Activated T-helper 1 cell treated with anti-CD3 and anti-CD28 coated beads, Interleukin-12 subunit alpha, Interleukin-12 subunit beta, Interleukin-2, Interleukin-4 antibody, amounts not matched to agents 30 ng/mL and 10 ng/mL and 1 ng/mL, durations not matched to agents 14 hours and 24 hours and 36 hours (primary cell): ENCODE measurements around the gene ATP6V1G2. TPM values are rescaled to one million over a fixed set of nuclear protein-coding genes. Genes with fewer than 3 reads are reported as not detected.

ENCODE experiments used
- DNase-seq: peaks from one replicate; pipeline ENCODE4 v3.0.0; 2021; ENCODE audit warnings: low spot score
- H3K27ac Mint-ChIP-seq: one replicate; pipeline ENCODE4 v1.8.0; 2021; ENCODE audit warnings: mild to moderate bottlenecking, mixed read lengths
- H3K27me3 Mint-ChIP-seq: one replicate; pipeline ENCODE4 v1.8.0; 2022; ENCODE audit warnings: mild to moderate bottlenecking, moderate library complexity, mixed read lengths; ENCODE audit not compliant: insufficient read depth
- H3K36me3 Mint-ChIP-seq: one replicate; pipeline ENCODE4 v1.8.0; 2021; ENCODE audit warnings: low read depth, mixed read lengths
- H3K4me1 Mint-ChIP-seq: one replicate; pipeline ENCODE4 v1.8.0; 2021; ENCODE audit warnings: low read depth, mixed read lengths
- H3K4me3 Mint-ChIP-seq: one replicate; pipeline ENCODE4 v1.8.0; 2021; ENCODE audit warnings: mild to moderate bottlenecking, moderate library complexity, mixed read lengths
- H3K9me3 Mint-ChIP-seq: one replicate; pipeline ENCODE4 v1.8.0; 2021; ENCODE audit warnings: mixed read lengths
- intact Hi-C: fragments of 100-400 bp; cut with micrococcal nuclease; formaldehyde crosslinking; loops from one replicate; pipeline ENCODE4 v1.15.1; 2024
- total RNA-seq: library from RNA; stranded (reverse); gene quantifications from 2 replicates; pipeline ENCODE4 v1.2.3, GENCODE V29; 2022

The ATP6V1G2 gene
- total RNA-seq, 1 donor from 2014 or later: 1.4 TPM

GRCh38 chr6:31572041-31572911, 25.9 kb upstream of the ATP6V1G2 start, which contains the start of gene LTA:
Gene LTA, plus strand, starts transcription at chr6:31572289. Its CDS starts 454 bp downstream, at chr6:31572743.
- peak within 1 kb of the TSS; percentile 81 for H3K27ac Mint-ChIP-seq
- peak within 1 kb of the TSS; percentile 92 for H3K4me3 Mint-ChIP-seq
- peaks cover 85% of the 10 kb centered on the region for H3K4me1 Mint-ChIP-seq
- H3K36me3 Mint-ChIP-seq: peaks cover 39% of the 10 kb centered on the region
- peaks cover 5% of the 10 kb centered on the region for H3K27me3 Mint-ChIP-seq
- peak; percentile 71 for DNase-seq
- H3K9me3 Mint-ChIP-seq: no peaks in the 10 kb centered on the region
- intact Hi-C loops: loop anchor here (1.0 to 5.0 kb wide), 3 partner anchors 9 to 1280 kb away; partner anchors contain the start of genes CLIC1, PSMB9 and TAP1

- Mint-ChIP-seq H3K4me1 (peaks cover 87% of the 10 kb centered on the region), H3K9me3 (no peaks in the 10 kb centered on the region), H3K27me3 (peaks cover 9% of the 10 kb centered on the region), H3K4me3 (no peak overlapping the region), H3K36me3 (peaks cover 26% of the 10 kb centered on the region), H3K27ac (no peak overlapping the region)
- no peak for DNase-seq
- intact Hi-C loops: loop anchor here (2.0 to 5.0 kb wide), 3 partner anchors 15 to 1282 kb away; partner anchors contain the start of genes CLIC1, PSMB9 and TAP1
Measured at GRCh38 chr6:31569861-31570536, 23.6 kb upstream of the ATP6V1G2 start.

GRCh38 chr6:31568537-31568961, 22.1 kb upstream of the ATP6V1G2 start:
- peaks cover 26% of the 10 kb centered on the region for H3K36me3 Mint-ChIP-seq
- peak overlapping the region; percentile 63 for H3K27ac Mint-ChIP-seq
- peaks cover 11% of the 10 kb centered on the region for H3K27me3 Mint-ChIP-seq
- no peaks in the 10 kb centered on the region for H3K9me3 Mint-ChIP-seq
- peak overlapping the region; percentile 72 for H3K4me3 Mint-ChIP-seq
- DNase-seq: peak; percentile 79
- intact Hi-C loops: loop anchor here (1.0 to 2.0 kb wide), 3 partner anchors 8 to 16 kb away; no protein-coding TSS in a partner anchor
- H3K4me1 Mint-ChIP-seq: peaks cover 82% of the 10 kb centered on the region

- H3K9me3 Mint-ChIP-seq: no peaks in the 10 kb centered on the region
- peaks cover 11% of the 10 kb centered on the region for H3K27me3 Mint-ChIP-seq
- H3K36me3 Mint-ChIP-seq: peaks cover 21% of the 10 kb centered on the region
- peak overlapping the region; percentile 63 for H3K27ac Mint-ChIP-seq
- intact Hi-C loops: loop anchor here (1.0 to 2.0 kb wide), 3 partner anchors 7 to 17 kb away; no protein-coding TSS in a partner anchor
- no peak for DNase-seq
- peaks cover 80% of the 10 kb centered on the region for H3K4me1 Mint-ChIP-seq
- peak overlapping the region; percentile 72 for H3K4me3 Mint-ChIP-seq
Measured at GRCh38 chr6:31567531-31568370, 21.3 kb upstream of the ATP6V1G2 start.

- Mint-ChIP-seq H3K4me3 (peak overlapping the region; percentile 69), H3K4me1 (peaks cover 77% of the 10 kb centered on the region), H3K9me3 (no peaks in the 10 kb centered on the region), H3K27me3 (peaks cover 8% of the 10 kb centered on the region), H3K27ac (peak overlapping the region; percentile 95), H3K36me3 (peaks cover 52% of the 10 kb centered on the region)
- no peak for DNase-seq
- intact Hi-C loops: loop anchor here (1.0 kb wide), 1 partner anchor 8 kb away; no protein-coding TSS in a partner anchor
Measured at GRCh38 chr6:31560697-31561058, 14.3 kb upstream of the ATP6V1G2 start.

GRCh38 chr6:31559958-31560696, 13.7 kb upstream of the ATP6V1G2 start:
- Mint-ChIP-seq H3K9me3 (no peaks in the 10 kb centered on the region), H3K27ac (peak overlapping the region; percentile 95), H3K4me1 (peaks cover 72% of the 10 kb centered on the region), H3K36me3 (peaks cover 46% of the 10 kb centered on the region), H3K27me3 (peaks cover 5% of the 10 kb centered on the region), H3K4me3 (peak overlapping the region; percentile 69)
- intact Hi-C loops: loop anchor here (1.0 kb wide), 2 partner anchors 8 to 15 kb away; partner anchors contain the start of gene TNF
- peak; percentile 41 for DNase-seq

GRCh38 chr6:31559606-31559957, 13.2 kb upstream of the ATP6V1G2 start:
- Mint-ChIP-seq H3K27me3 (peaks cover 2% of the 10 kb centered on the region), H3K4me1 (peaks cover 70% of the 10 kb centered on the region), H3K9me3 (no peaks in the 10 kb centered on the region), H3K36me3 (peaks cover 44% of the 10 kb centered on the region), H3K4me3 (peak overlapping the region; percentile 69), H3K27ac (peak overlapping the region; percentile 95)
- DNase-seq: no peak
- intact Hi-C loops: loop anchor here (1.0 kb wide), 1 partner anchor 16 kb away; the partner anchor contains the start of gene TNF

- H3K4me3 Mint-ChIP-seq: peak overlapping the region; percentile 69
- DNase-seq: peak; percentile 62
- H3K36me3 Mint-ChIP-seq: peaks cover 43% of the 10 kb centered on the region
Measured at GRCh38 chr6:31558631-31559500, 12.5 kb upstream of the ATP6V1G2 start.

GRCh38 chr6:31558318-31558625, 11.9 kb upstream of the ATP6V1G2 start:
- intact Hi-C loops: loop anchor here (1.0 kb wide), 1 partner anchor 11 kb away; the partner anchor contains the start of gene NFKBIL1
- peak overlapping the region; percentile 95 for H3K27ac Mint-ChIP-seq
- no peak for DNase-seq

More at GRCh38 chr6:31558631-31559500, 12.5 kb upstream of the ATP6V1G2 start:
- H3K27ac Mint-ChIP-seq: peak overlapping the region; percentile 95
- intact Hi-C loops: loop anchor here (1.0 kb wide), 2 partner anchors 12 to 16 kb away; partner anchors contain the start of genes NFKBIL1 and TNF
- peaks cover 2% of the 10 kb centered on the region for H3K27me3 Mint-ChIP-seq
- peaks cover 70% of the 10 kb centered on the region for H3K4me1 Mint-ChIP-seq
- no peaks in the 10 kb centered on the region for H3K9me3 Mint-ChIP-seq

GRCh38 chr6:31557443-31558317, 11.3 kb upstream of the ATP6V1G2 start:
- peak overlapping the region; percentile 57 for H3K4me3 Mint-ChIP-seq
- H3K36me3 Mint-ChIP-seq: peaks cover 41% of the 10 kb centered on the region
- DNase-seq: no peak
- intact Hi-C loops: loop anchor here (1.0 kb wide), 1 partner anchor 10 kb away; the partner anchor contains the start of gene NFKBIL1
- H3K4me1 Mint-ChIP-seq: peaks cover 61% of the 10 kb centered on the region
- H3K27me3 Mint-ChIP-seq: peaks cover 2% of the 10 kb centered on the region
- no peaks in the 10 kb centered on the region for H3K9me3 Mint-ChIP-seq
- peak overlapping the region; percentile 42 for H3K27ac Mint-ChIP-seq

More at GRCh38 chr6:31558318-31558625, 11.9 kb upstream of the ATP6V1G2 start:
- Mint-ChIP-seq H3K9me3 (no peaks in the 10 kb centered on the region), H3K4me3 (peak overlapping the region; percentile 69), H3K4me1 (peaks cover 66% of the 10 kb centered on the region), H3K36me3 (peaks cover 42% of the 10 kb centered on the region), H3K27me3 (peaks cover 2% of the 10 kb centered on the region)
